Lower lobe of right lung (tissue), 2 donors: Measurements from ENCODE around the gene ELF4. TPM values are rescaled to one million over a fixed set of nuclear protein-coding genes. Genes with fewer than 3 reads are reported as not detected.
A peak's percentile ranks its signal among the peaks of the same experiment; 100 is the strongest.

Experiments
- ATAC-seq, 2 donors: fragments of 200-7000 bp; cut with Tn5 transposase; one replicate each; pipeline ENCODE4 v1.9.1; 2020 to 2022; ENCODE audit warnings: mild to moderate bottlenecking in 2 of 2, moderate library complexity in 2 of 2
- DNase-seq: peaks from one replicate; pipeline ENCODE4 v3.0.0-alpha.2; 2020
- H3K27ac ChIP-seq: fragments of 200-600 bp; one replicate; pipeline ENCODE4 v1.8.0; 2022
- H3K27me3 ChIP-seq: fragments of 200-600 bp; one replicate; pipeline ENCODE4 v1.8.0; 2022; ENCODE audit warnings: low read depth
- H3K36me3 ChIP-seq: fragments of 200-600 bp; one replicate; pipeline ENCODE4 v1.8.0; 2022; ENCODE audit warnings: mild to moderate bottlenecking
- H3K4me1 ChIP-seq: fragments of 200-600 bp; one replicate; pipeline ENCODE4 v1.8.0; 2022
- H3K4me3 ChIP-seq: fragments of 200-600 bp; one replicate; pipeline ENCODE4 v1.8.0; 2022; ENCODE audit warnings: mild to moderate bottlenecking
- H3K9me3 ChIP-seq: fragments of 200-600 bp; one replicate; pipeline ENCODE4 v1.8.0; 2022
- intact Hi-C: fragments of 100-400 bp; cut with DNase I; formaldehyde crosslinking; loops from one replicate; pipeline ENCODE4 v1.11.0; 2022
- total RNA-seq: library from RNA; stranded (reverse); fragmentation: NEBNext Ultra II Directional; extraction: Animal tissue kit (Norgen Biotek cat#: 25700); gene quantifications from one replicate; pipeline ENCODE4 v1.2.1, GENCODE V29; 2021
- TF ChIP-seq, protein P1 (sequence below): fragments of 200-600 bp; IDR thresholded peaks from one replicate; pipeline ENCODE4 v1.8.0; 2022; ENCODE audit warnings: antibody characterized with exemption, mild to moderate bottlenecking
- donor health status: DM: no; HTN: yes; CAD: no; lungs with severe emphysema.

ELF4 gene
- total RNA-seq, 1 donor from 2014 or later, result 24.1 TPM

DNA sequence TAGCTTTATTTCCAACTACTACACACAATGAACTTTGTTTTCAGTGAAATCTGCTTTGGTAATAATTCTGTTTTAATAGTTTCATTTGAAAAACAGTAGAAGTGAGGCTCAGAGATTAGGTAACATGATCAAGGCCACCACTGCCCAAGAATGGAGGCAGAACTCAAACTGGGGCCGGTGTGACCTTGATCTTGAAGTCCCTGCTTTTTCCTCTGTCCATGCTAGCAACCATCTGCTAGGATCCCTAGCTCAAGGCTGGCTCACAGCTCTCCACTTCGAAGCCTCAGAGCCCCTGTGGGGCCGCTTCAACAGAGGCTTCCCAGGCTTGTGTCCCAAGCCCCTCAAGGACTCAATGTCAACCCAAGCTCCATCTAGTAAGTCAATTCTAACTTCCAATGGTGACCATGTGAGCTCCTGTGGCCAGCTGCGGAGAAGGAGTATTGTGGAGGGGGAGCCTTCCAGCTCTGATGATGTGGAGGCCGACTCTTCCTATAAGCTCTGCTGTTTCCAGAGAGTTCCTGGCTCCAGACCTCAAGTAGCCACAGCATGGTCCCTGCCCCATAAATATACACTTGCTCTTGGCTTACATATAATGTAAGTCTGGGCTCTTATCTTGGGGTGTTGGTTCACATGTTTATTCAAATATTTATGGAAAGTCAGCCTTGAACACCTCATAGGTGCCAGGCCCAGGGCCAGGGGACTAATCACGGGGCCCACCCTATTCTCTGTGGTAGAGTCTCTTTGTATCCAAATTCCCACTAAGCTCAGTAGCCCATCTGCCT is 14.9 kb downstream of the ELF4 start:
- Histone ChIP-seq H3K36me3 (no peaks in the 10 kb centered on the region), H3K27me3 (no peaks in the 10 kb centered on the region), H3K4me1 (peaks cover 33% of the 10 kb centered on the region), H3K27ac (no peak overlapping the region), H3K4me3 (no peak overlapping the region), H3K9me3 (no peaks in the 10 kb centered on the region)
- no peak for ATAC-seq
- TF ChIP-seq, protein P1, sequence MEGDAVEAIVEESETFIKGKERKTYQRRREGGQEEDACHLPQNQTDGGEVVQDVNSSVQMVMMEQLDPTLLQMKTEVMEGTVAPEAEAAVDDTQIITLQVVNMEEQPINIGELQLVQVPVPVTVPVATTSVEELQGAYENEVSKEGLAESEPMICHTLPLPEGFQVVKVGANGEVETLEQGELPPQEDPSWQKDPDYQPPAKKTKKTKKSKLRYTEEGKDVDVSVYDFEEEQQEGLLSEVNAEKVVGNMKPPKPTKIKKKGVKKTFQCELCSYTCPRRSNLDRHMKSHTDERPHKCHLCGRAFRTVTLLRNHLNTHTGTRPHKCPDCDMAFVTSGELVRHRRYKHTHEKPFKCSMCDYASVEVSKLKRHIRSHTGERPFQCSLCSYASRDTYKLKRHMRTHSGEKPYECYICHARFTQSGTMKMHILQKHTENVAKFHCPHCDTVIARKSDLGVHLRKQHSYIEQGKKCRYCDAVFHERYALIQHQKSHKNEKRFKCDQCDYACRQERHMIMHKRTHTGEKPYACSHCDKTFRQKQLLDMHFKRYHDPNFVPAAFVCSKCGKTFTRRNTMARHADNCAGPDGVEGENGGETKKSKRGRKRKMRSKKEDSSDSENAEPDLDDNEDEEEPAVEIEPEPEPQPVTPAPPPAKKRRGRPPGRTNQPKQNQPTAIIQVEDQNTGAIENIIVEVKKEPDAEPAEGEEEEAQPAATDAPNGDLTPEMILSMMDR, result no peak
- DNase-seq, result no peak
- intact Hi-C loops, result no loop called here

- H3K4me3 ChIP-seq, result no peak overlapping the region
- ATAC-seq (no peak), DNase-seq (no peak)
- H3K4me1 ChIP-seq, result peaks cover 25% of the 10 kb centered on the region
- no peaks in the 10 kb centered on the region for H3K9me3 ChIP-seq
- intact Hi-C loops, result no loop called here
- no peak overlapping the region for H3K27ac ChIP-seq
- TF ChIP-seq, protein P1, result no peak
- no peaks in the 10 kb centered on the region for H3K27me3 ChIP-seq
- no peaks in the 10 kb centered on the region for H3K36me3 ChIP-seq
Measured at GRCh38 chrX:130094696-130095095, 15.6 kb downstream of the ELF4 start.

DNA sequence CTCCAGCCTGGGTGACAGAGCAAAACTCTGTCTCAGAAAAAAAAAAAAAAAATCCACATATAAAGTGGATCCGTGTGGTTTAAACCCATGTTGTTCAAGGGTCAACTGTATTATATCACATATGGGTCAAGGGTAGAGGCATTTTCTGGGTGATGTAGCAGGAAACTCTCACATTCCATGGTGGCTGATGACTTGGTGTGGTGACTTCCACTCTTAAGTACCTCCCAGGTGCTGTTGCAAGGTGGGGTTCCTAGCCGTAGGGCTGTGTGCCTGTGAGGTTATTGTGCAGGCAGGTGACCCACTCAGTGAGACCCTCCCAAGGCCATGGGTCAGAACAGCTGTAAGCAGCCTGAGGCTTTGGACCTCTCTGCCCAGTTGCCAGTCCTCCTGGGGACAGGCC is 17.0 kb downstream of the ELF4 start:
- ATAC-seq, result no peak
- H3K27ac ChIP-seq, result no peak overlapping the region
- H3K4me1 ChIP-seq, result peaks cover 11% of the 10 kb centered on the region
- DNase-seq, result no peak
- H3K4me3 ChIP-seq, result no peak overlapping the region
- TF ChIP-seq, protein P1, result no peak
- no peaks in the 10 kb centered on the region for H3K9me3 ChIP-seq
- H3K36me3 ChIP-seq, result no peaks in the 10 kb centered on the region
- intact Hi-C loops, result no loop called here
- no peaks in the 10 kb centered on the region for H3K27me3 ChIP-seq

- H3K9me3 ChIP-seq, result no peaks in the 10 kb centered on the region
- H3K4me1 ChIP-seq, result peaks cover 7% of the 10 kb centered on the region
- H3K36me3 ChIP-seq, result no peaks in the 10 kb centered on the region
- no peaks in the 10 kb centered on the region for H3K27me3 ChIP-seq
- H3K4me3 ChIP-seq, result no peak overlapping the region
- DNase-seq, result peak; percentile 78
- TF ChIP-seq, protein P1, result no peak
- ATAC-seq, result peak; percentile 78 to 95
- intact Hi-C loops, result no loop called here
- H3K27ac ChIP-seq, result peak overlapping the region; percentile 46
Measured at GRCh38 chrX:130091980-130092522, 18.2 kb downstream of the ELF4 start.

- Histone ChIP-seq H3K27me3 (no peaks in the 10 kb centered on the region), H3K27ac (no peak overlapping the region), H3K4me1 (peaks cover 23% of the 10 kb centered on the region), H3K9me3 (no peaks in the 10 kb centered on the region), H3K4me3 (no peak overlapping the region), H3K36me3 (no peaks in the 10 kb centered on the region)
- intact Hi-C loops, result no loop called here
- ATAC-seq (no peak), DNase-seq (no peak)
- TF ChIP-seq, protein P1, result no peak
Measured at GRCh38 chrX:130090364-130090763, 19.9 kb downstream of the ELF4 start.
